Smooth muscle cell (in vitro differentiated cells): Measurements from ENCODE around the gene TXNRD1. TPM values are rescaled to one million over a fixed set of nuclear protein-coding genes. Genes with fewer than 3 reads are reported as not detected.

Experiments used
- DNase-seq: peaks from one replicate; lab custom pipeline; 2025; ENCODE audit not compliant: unreplicated experiment; lab: John Stamatoyannopoulos, UW
- H2AFZ ChIP-seq: fragments of 200-600 bp; sonication (generic); 2 replicates; pipeline ENCODE4 v1.6.0; 2016; ENCODE audit warnings: antibody characterized with exemption, low read depth, mild to moderate bottlenecking
- H3F3A ChIP-seq: fragments of 200-600 bp; sonication (generic); 2 replicates; pipeline ENCODE4 v1.6.0; 2017; ENCODE audit warnings: antibody characterized with exemption, low read depth
- H3K27ac ChIP-seq: fragments of 200-600 bp; sonication (generic); 2 replicates; pipeline ENCODE4 v1.5.1; 2016; ENCODE audit warnings: low read depth, mild to moderate bottlenecking
- H3K27me3 ChIP-seq: fragments of 200-600 bp; sonication (generic); 2 replicates; pipeline ENCODE4 v1.6.1; 2016; ENCODE audit warnings: low read depth, mild to moderate bottlenecking
- H3K36me3 ChIP-seq: fragments of 200-600 bp; sonication (generic); 2 replicates; pipeline ENCODE4 v1.5.1; 2016; ENCODE audit warnings: low read depth
- H3K4me1 ChIP-seq: fragments of 200-600 bp; sonication (generic); 2 replicates; pipeline ENCODE4 v1.5.1; 2016; ENCODE audit warnings: low read depth
- H3K4me2 ChIP-seq: fragments of 200-600 bp; sonication (generic); 2 replicates; pipeline ENCODE4 v1.6.0; 2016; ENCODE audit warnings: mild to moderate bottlenecking
- H3K4me3 ChIP-seq: fragments of 200-600 bp; sonication (generic); 2 replicates; pipeline ENCODE4 v1.5.1; 2016; ENCODE audit warnings: mild to moderate bottlenecking
- H3K79me2 ChIP-seq: fragments of 200-600 bp; sonication (generic); 2 replicates; pipeline ENCODE4 v1.6.0; 2016; ENCODE audit warnings: low read depth, mild to moderate bottlenecking
- H3K9ac ChIP-seq: fragments of 200-600 bp; sonication (generic); 2 replicates; pipeline ENCODE4 v1.6.0; 2016; ENCODE audit warnings: low read depth
- H3K9me3 ChIP-seq: fragments of 200-600 bp; sonication (generic); replicated peaks from 2 replicates; pipeline ENCODE4 v1.5.1; 2016; ENCODE audit warnings: low read depth
- H4K20me1 ChIP-seq: fragments of 200-600 bp; sonication (generic); 2 replicates; pipeline ENCODE4 v1.6.0; 2016; ENCODE audit warnings: low read depth
- WGBS: methylation state at CpG from one replicate; pipeline ENCODE4 v1.1.7; 2016; ENCODE audit warnings: low lambda C conversion rate; 5-methylcytosine and 5-hydroxymethylcytosine counted together
- polyA plus RNA-seq: library from polyadenylated mRNA; unstranded; fragments of >200 nt; fragmentation: Nextera tagmentation; extraction: Ambion mirVana; gene quantifications from 2 replicates; pipeline ENCODE4 v1.2.1, GENCODE V29; 2016
- total RNA-seq: library from RNA; depleted of rRNA; stranded (reverse); fragments of >200 nt; gene quantifications from 2 replicates; pipeline ENCODE4 v1.2.3, GENCODE V29; 2014
- TF ChIP-seq, protein P1 (sequence below): fragments of 200-600 bp; sonication (generic); IDR thresholded peaks from 2 replicates; pipeline ENCODE4 v1.5.1; 2017; ENCODE audit warnings: borderline replicate concordance, mild to moderate bottlenecking, antibody characterized with exemption; ENCODE audit not compliant: insufficient read depth, poor library complexity, severe bottlenecking

TXNRD1 gene
- total and polyA plus RNA-seq, 2 experiments from 2014 or later, result 31.1 to 61.7 TPM

DNA sequence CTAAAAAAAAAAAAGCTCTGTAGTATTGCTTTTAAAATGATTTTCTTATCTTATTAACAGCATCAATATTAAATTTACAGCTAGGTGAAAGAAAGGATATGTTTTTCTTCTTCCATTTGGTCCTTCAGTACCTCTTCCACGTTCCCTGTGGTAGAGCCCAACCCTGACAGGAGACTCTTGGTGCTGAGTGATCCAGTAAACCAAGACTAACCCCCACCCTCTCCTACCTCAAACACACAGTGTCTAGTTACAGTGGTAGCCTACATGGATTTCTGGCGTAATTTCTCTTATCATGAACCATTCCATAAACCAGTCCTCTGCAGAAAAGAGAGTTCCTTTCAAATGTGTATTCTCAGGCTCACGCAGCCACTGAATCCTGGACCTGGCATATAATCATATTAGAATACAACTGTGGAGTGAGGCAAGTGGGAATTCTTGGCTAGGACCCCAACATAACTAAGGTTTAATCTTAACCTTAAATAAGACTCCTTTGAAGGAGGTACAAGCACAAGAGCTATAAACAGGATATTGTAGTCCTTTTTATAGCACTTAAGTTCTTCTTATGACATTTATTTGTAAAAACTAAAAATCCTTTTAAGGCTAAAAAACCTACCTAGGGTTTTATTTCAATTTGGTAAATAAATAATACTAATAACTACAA lies 27.1 kb downstream of the TXNRD1 start:
- Histone ChIP-seq H3K9me3 (no peaks in the 10 kb centered on the region), H3K27me3 (no peaks in the 10 kb centered on the region), H3K4me1 (peaks cover 4% of the 10 kb centered on the region), H4K20me1 (no peaks in the 10 kb centered on the region), H3K79me2 (no peaks in the 10 kb centered on the region), H3K36me3 (no peaks in the 10 kb centered on the region), H3K27ac (no peak overlapping the region), H3K4me2 (no peak overlapping the region), H3K4me3 (no peak overlapping the region), H3F3A (no peaks in the 10 kb centered on the region), H2AFZ (no peak overlapping the region), H3K9ac (no peak overlapping the region)
- WGBS, result 64% methylated on average over 3 of the region's 3 CpGs
- no peak for DNase-seq
- TF ChIP-seq, protein P1, sequence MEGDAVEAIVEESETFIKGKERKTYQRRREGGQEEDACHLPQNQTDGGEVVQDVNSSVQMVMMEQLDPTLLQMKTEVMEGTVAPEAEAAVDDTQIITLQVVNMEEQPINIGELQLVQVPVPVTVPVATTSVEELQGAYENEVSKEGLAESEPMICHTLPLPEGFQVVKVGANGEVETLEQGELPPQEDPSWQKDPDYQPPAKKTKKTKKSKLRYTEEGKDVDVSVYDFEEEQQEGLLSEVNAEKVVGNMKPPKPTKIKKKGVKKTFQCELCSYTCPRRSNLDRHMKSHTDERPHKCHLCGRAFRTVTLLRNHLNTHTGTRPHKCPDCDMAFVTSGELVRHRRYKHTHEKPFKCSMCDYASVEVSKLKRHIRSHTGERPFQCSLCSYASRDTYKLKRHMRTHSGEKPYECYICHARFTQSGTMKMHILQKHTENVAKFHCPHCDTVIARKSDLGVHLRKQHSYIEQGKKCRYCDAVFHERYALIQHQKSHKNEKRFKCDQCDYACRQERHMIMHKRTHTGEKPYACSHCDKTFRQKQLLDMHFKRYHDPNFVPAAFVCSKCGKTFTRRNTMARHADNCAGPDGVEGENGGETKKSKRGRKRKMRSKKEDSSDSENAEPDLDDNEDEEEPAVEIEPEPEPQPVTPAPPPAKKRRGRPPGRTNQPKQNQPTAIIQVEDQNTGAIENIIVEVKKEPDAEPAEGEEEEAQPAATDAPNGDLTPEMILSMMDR, result no peak

DNA sequence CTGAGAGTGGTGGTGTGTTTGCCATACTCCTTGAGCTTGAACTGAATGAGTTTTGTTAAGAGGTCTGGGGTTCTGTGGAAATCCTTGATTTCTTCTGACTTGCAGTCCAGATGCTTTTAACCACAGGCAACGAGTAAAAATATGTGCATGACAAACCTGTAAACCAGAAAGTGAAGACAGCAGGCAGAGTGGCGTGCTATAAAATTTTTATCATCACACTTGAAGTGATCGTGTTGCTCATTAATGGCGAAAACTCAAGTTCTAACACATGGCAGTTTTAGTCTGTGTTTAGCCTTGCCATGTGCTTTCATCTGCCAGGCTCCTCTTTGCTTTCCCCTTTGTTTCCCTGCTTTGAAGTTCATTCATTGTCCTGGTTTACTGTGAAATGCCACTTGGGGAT lies 28.0 kb downstream of the TXNRD1 start:
- TF ChIP-seq, protein P1, result no peak
- H3K9ac ChIP-seq, result no peak overlapping the region
- H3K4me2 ChIP-seq, result peak overlapping the region; percentile 4
- no peaks in the 10 kb centered on the region for H3K36me3 ChIP-seq
- 24% methylated on average over 4 of the region's 4 CpGs for WGBS
- H3K79me2 ChIP-seq, result no peaks in the 10 kb centered on the region
- peaks cover 4% of the 10 kb centered on the region for H3K4me1 ChIP-seq
- H4K20me1 ChIP-seq, result no peaks in the 10 kb centered on the region
- H2AFZ ChIP-seq, result peak overlapping the region; percentile 2
- no peaks in the 10 kb centered on the region for H3K27me3 ChIP-seq
- no peak for DNase-seq
- H3K9me3 ChIP-seq, result no peaks in the 10 kb centered on the region
- no peak overlapping the region for H3K27ac ChIP-seq
- H3K4me3 ChIP-seq, result no peak overlapping the region
- H3F3A ChIP-seq, result no peaks in the 10 kb centered on the region

DNA sequence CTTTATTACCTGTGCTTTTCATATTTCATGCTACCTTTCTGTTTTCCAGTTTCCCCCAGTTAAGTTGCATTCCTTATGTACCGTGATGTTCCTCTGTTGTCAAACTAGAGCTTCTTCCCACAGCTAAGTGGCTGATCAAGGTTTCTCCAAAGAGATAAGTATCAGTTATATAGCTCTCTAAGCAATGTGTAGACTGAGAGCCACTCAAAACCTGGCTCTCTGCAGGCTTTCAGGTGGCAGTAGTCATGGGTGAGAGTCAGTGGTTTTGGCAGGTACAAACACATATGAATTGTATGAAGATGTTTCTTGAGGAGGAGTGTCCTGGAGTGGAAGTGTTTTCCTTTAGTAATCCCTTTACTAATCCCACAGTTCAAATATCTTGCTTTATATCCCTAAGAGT lies 28.4 kb downstream of the TXNRD1 start:
- Histone ChIP-seq H3K4me1 (peaks cover 4% of the 10 kb centered on the region), H3K4me2 (peak overlapping the region; percentile 4), H2AFZ (peak overlapping the region; percentile 2), H3K27ac (no peak overlapping the region), H4K20me1 (no peaks in the 10 kb centered on the region), H3K9me3 (no peaks in the 10 kb centered on the region), H3K27me3 (no peaks in the 10 kb centered on the region), H3K36me3 (no peaks in the 10 kb centered on the region), H3K9ac (no peak overlapping the region), H3K4me3 (no peak overlapping the region), H3F3A (no peaks in the 10 kb centered on the region), H3K79me2 (no peaks in the 10 kb centered on the region)
- DNase-seq, result no peak
- TF ChIP-seq, protein P1, result no peak
- WGBS, result 52% methylated on average over 1 of the region's 1 CpG

DNA sequence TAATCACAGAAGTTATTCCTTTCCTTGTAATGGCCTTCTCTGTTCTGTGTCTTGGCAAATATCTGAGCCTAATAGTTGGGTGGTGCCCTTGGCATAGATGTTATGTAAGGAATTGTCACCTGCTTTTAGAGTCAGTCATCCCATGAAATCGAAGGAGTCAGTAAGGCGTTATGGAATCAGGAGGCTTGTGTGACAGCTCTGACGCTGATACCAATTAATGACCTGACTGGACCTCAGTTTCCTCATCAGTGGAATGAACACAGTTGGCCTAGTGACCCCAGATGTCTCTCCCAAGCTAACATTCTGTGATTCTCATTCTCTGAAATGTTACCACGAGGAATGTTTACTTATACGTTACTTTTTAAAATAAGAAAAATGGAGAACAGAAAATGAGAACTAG lies 32.1 kb downstream of the TXNRD1 start:
- TF ChIP-seq, protein P1, result no peak
- Histone ChIP-seq H2AFZ (no peak overlapping the region), H3K4me2 (no peak overlapping the region), H3K9ac (no peak overlapping the region), H3K4me3 (no peak overlapping the region), H3K36me3 (no peaks in the 10 kb centered on the region), H4K20me1 (no peaks in the 10 kb centered on the region), H3F3A (no peaks in the 10 kb centered on the region), H3K9me3 (no peaks in the 10 kb centered on the region), H3K27me3 (no peaks in the 10 kb centered on the region), H3K4me1 (peaks cover 4% of the 10 kb centered on the region), H3K27ac (no peak overlapping the region), H3K79me2 (no peaks in the 10 kb centered on the region)
- WGBS, result 90% methylated on average over 5 of the region's 5 CpGs
- no peak for DNase-seq
